GM18909 (cell line): ENCODE measurements around the gene ADIRF.
"Not testable (repeated sequence)": the region's sequence is repeated elsewhere in the genome, so short reads cannot be mapped to it uniquely, and the experiment has no call there.

ENCODE experiments used
- ATAC-seq: cut with Tn5 transposase; IDR thresholded peaks from one replicate; pipeline ENCODE4 v1.9.1; 2021; ENCODE audit warnings: mild to moderate bottlenecking; ENCODE audit not compliant: unreplicated experiment, poor library complexity

ADIRF gene

DNA sequence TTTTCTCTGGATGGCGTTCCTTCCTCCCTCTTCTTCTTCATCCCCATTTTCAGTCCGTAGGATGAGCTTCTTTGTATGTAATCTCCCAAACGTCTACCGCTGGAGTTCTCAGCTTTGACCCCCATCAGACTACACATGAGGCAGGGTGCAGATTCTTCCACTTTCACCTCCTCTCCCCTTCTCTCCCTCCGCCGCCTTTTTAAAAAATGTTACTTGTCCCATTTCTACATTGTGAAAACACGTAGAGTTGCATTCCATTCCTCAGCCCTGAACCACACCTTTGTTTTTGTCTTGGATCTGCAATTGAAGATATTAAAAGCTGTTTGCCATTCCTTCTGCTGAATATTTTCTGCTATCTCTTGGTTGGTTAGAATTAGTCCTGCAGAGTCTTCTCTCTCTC lies 6.2 kb downstream of the ADIRF start:
- ATAC-seq = no peak

DNA sequence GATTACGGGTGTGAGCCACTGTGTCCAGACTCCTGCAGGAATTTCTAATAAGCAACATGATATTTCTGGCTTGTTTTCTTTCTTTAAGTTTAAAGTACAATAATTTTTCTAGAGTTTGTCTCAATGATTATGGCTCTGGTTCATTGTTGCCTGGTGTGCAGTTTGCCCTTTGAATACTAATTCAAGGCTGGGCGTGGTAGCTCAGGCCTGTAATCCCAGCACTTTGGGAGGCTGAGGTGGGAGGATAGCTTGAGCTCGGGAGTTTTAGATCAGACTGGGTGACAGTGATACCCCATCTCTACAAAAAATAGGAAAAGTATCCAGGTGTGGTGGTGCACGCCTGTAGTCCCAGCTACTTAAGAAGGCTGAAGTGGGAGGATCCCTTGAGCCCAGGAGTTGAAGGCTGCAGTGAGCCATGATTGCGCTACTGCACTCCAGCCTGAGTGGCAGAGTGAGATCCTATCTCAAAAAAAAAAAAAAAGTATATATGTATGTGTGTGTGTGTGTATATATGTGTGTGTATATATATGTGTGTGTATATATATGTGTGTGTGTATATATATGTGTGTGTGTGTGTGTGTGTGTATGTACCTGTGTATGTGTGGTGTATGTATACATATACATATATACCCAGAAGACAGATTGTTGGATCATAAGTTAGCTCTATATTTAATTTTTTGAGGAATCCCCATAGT lies 8.2 kb downstream of the ADIRF start:
- no peak for ATAC-seq

DNA sequence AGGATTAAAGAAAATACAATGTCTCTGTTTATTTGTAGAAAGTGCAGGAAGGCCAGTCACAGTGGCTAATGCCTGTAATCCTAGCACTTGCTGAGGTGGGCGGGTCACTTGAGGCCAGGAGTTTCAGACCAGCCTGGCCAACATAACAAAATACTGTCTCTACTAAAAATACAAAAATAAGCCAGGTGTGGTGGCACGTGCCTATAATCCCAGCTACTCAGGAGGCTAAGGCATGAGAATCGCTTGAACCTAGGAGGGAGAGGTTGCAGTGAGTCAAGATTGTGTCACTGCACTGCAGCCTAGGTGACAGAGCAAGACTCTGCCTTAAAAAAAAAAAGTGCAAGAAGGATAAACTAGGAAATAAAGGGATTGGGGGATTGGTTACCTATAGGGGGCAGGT lies 10.2 kb downstream of the ADIRF start:
- not testable (repeated sequence) for ATAC-seq

DNA sequence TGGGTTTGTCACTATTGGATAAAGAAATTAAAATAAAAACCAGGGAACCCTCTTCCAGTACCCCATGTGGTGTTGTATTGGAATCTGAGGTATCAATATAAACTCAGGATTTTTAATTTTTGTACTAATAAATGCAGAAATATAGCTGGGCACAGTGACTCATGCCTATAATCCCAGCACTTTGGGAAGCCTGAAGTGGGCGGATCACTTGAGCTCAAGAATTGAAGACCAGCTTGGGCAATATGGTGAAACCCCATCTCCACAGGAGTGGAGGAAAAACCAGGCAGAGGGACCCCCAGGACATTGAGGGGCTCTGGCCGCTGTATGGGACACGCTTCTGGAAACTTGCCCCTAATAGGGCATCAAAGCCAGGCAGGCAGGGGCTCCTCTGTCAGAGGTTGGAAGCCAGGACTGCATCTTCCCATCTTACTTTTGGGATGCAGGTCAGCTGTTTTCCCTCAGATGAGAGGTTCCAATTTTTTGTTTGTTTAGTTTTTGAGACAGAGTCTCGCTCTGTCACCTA lies 11.1 kb downstream of the ADIRF start:
- ATAC-seq = no peak

DNA sequence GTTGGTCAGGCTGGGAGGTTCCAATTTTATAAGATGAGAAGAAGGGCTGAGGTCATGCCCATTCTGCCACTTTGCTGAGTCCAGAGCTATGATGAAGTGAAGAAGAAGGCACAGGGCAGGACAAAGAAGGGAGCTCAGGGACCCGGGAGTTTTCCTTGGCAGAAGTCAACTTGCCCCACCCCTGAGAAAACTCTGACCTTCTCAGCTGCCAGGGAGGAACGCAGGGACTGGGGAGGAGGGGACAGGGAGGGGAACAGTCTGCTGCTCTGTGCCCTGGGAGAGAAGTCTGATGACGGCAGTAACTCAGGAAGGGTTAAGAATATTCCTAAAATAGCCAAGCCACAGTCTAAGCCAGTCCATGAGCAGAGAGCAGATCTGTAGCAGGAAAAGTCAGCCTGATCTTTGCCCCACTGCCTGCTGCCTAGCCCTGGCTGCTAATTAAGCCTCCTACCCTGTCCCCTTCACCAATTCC lies 11.7 kb downstream of the ADIRF start:
- ATAC-seq = no peak

DNA sequence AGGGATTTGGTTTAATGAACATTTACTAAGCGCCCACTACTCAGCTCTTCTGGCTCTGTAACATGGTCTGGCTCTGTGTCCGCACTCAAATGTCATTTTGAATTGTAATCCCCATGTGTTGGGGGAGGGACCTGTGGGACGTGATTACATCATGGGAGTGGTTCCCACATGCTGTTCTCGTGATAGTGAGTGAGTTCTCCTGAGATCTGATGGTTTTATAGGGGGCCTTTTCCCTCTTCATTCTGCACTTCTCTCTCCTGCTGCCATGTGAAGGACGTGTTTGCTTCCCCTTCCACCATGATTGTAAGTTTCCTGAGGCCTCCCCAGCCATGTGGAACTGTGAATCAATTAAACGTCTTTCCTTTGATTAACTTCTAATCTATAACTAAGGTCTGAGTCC lies 12.7 kb downstream of the ADIRF start:
- ATAC-seq = not testable (repeated sequence)

DNA sequence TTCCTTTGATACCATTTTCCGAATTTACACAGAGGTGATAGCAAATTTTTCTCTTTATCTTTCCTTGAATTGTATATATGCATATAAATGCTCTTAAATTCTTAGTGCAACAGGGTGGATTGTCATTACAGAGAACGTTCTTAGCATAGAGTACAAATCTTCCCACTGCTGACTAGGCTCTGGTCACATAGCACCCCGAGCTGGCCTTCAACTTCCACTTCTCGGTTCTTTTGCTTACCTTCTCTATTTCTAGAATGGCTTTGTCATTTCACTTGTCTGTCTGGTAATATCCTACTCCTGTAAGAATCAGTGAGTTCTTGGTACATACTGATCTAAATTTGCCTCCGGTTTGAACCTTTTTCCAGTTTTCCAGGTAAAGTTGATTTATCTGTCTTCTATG lies 13.4 kb downstream of the ADIRF start:
- ATAC-seq = no peak

DNA sequence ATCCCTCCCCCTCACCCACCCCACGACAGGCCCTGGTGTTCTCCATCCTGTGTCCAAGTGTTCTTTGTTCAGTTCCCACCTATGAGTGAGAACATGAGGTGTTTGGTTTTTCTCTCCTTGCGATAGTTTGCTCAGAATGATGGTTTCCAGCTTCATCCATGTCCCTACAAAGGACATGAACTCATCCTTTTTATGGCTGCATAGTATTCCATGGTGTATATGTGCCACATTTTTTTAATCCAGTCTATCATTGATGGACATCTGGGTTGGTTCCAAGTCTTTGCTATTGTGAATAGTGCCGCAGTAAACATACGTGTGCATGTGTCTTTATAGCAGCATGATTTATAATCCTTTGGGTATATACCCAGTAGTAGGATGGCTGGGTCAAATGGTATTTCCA lies 16.2 kb downstream of the ADIRF start:
- not testable (repeated sequence) for ATAC-seq

DNA sequence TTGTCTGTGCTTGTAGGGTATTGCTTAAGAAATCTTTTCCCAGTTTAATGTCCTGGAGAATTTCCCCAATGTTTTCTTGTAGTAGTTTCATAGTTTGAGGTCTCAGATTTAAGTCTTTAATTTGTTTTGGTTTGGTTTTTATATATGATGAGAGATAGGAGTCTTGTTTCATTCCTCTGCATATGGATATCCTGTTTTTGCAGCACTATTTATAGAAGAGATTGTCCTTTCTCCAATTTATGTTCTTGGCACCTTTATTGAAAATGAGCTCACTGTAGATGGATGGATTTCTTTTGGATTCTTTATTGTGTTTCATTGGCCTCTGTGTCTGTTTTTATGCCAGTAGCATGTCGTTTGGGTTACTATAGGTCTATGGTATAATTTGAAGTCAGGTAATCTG lies 20.2 kb downstream of the ADIRF start:
- no peak for ATAC-seq

DNA sequence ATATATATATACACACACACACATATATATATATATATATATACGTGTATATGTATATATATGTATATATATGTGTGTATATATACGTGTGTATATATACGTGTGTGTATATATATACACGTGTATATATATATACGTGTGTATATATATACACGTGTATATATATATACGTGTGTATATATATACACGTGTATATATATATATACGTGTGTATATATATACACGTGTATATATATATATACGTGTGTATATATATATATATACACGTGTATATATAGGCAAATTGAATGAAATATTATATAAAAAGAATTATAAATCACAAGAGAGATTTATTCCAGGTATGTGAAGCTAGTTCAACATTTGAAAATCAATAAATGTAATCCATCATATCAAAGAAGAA lies 23.1 kb downstream of the ADIRF start:
- ATAC-seq = not testable (repeated sequence)

DNA sequence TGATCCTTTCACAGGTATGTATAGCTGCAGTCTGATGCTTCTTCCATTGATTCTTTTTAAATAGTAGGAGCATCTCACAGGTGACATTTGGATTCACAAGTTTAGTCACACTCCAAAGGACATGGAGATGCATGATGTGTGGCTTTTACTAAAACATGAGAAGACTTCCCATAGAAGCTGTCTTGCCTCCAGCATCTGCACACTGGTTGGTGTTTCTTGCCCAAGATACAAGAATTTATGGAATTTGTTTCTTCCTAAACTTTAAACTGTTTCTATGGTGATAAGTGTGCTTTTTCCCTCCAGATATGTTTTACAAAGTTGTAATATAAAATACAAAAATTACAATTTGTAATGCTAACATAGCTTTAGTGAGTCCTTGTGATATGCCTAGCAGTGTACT lies 24.2 kb downstream of the ADIRF start:
- no peak for ATAC-seq

DNA sequence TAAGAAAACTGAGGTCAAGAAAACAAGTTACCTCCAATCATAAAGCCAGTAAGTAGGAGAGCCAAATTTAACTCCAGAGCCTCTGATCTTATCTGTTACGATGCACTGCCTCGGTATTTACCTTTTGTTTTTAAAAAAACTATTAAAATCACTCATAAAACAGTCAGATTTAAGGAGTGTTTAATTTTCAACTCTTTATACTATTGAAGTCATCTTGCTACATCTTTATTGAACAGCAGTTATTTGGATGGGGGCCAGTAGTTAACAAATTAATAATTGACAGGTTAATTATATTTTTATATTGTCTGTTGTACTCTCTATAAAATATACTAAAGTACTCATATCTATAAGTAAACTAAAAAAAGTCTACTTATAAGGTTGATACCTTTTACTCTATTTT lies 24.6 kb downstream of the ADIRF start:
- ATAC-seq = no peak

DNA sequence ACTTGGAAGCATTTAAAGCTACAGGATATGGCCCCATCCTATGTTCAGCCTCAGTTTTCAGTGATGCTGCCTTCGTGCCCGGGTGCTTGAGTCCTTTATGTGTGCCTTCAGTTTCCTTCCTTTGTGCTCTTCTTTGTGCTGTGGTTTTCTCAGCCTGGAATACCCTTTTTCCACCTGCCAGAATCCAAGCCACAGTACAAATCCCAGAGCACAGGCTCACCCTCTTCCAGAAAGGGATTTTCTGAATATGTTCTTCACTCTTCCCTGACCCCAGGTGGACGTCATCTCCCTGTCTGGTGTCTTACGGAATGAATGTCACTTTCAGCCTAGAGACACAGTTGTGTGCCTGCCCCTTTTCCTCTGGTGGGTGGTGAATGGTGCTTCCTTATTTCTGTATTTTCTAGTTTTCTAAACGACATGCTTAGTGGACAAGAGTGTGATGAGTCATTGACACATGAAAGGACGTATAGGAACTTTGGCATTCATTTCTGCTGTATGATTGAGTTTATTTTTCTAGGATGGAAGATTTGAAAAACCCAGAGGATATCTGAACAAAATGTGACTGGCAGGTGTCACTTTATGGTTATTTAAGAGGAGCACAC lies 31.6 kb downstream of the ADIRF start:
- ATAC-seq = not testable (repeated sequence)

DNA sequence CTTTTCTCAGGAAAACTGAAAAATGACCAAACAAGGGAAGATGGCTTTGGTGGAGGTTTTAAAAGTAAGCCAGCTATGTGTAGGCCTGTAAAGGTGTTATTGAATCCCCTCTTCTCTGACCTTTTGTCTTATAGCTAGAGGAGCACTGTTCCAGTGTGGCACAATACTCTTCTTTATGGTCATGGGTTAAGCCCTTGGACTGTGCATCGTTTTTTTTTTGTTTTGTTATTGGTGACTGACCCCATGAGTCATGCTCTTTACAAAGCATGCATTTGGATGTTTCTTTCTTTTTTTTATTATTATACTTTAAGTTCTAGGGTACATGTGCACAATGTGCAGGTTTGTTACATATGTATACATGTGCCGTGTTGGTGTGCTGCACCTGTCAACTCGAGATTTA lies 32.2 kb downstream of the ADIRF start:
- no peak for ATAC-seq

DNA sequence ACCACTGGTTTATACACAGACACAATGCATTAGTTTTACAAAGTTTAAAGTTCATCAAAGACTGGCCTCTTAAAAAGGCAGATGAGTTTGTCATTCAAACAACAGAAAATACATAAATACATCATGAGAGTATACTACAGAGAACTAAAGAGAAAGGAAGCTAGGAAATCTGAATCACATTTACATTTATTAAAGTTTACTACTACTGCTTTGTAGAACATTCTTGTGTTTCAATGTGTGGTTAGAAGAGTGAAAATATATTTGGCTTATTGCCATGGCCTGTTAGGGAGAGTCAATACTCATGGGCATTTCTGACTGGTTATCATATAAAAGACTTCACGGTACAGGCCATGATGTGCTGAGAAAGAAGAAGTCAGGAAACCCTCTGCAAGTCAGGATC lies 38.8 kb downstream of the ADIRF start:
- ATAC-seq = not testable (repeated sequence)

DNA sequence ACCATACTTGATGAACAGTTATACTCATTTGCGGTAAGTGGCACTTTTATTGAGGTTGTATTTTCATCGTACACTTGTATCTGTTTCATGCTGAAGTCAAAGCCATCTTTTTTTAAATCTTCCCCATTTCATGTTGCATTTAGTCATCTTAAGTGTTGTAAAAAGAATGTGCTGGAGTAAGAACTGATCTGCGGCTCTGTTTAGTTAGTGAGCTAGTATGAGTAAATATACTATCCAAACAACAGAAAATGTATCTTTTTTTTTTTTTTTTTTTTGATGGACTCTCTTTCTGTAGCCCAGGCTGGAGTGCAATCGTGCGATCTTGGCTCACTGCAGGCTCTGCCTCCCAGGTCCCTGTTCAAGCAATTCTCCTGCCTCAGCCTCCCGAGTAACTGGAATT lies 39.4 kb downstream of the ADIRF start:
- ATAC-seq = not testable (repeated sequence)

DNA sequence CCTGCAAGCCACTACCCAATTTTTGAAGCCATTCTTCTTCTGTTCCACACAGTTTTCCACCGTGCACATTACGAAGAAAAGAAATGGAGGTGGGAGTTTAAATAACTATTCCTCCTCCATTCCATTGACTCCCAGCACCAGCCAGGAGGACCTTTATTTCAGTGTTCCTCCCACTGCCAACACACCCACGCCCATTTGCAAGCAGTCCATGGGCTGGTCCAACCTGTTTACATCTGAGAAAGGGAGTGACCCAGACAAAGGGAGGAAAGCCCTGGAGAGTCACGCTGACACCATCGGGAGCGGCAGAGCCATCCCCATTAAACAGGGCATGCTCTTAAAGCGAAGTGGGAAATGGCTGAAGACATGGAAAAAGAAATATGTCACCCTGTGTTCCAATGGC lies 40.0 kb downstream of the ADIRF start:
- ATAC-seq = not testable (repeated sequence)

DNA sequence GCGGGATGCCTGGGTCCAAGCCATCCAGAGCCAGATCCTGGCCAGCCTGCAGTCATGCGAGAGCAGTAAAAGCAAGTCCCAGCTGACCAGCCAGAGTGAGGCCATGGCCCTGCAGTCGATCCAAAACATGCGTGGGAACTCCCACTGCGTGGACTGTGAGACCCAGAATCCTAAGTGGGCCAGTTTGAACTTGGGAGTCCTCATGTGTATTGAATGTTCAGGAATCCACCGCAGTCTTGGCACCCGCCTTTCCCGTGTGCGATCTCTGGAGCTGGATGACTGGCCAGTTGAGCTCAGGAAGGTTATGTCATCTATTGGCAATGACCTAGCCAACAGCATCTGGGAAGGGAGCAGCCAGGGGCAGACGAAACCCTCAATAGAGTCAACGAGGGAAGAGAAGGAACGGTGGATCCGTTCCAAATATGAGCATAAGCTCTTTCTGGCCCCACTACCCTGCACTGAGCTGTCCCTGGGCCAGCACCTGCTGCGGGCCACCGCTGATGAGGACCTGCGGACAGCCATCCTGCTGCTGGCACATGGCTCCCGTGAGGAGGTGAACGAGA lies 40.9 kb downstream of the ADIRF start:
- not testable (repeated sequence) for ATAC-seq

DNA sequence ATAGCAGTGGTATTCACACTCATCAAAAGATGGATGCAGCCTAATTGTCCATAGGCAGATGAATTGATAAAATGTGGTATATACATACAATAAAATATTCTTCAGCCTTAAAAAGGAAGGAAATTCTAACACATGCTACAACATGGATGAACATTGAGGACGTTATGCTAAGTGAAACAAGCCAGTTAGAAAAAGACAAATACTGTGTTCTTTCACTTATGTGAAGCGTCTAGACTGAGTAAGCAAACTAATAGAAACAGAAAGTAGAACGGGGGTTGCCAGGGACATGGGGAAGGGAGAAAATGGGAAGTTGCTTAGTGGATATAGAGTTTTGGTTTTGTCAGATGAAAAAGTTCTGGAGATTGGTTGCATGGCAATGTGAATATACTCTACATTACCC lies 45.2 kb downstream of the ADIRF start:
- not testable (repeated sequence) for ATAC-seq

DNA sequence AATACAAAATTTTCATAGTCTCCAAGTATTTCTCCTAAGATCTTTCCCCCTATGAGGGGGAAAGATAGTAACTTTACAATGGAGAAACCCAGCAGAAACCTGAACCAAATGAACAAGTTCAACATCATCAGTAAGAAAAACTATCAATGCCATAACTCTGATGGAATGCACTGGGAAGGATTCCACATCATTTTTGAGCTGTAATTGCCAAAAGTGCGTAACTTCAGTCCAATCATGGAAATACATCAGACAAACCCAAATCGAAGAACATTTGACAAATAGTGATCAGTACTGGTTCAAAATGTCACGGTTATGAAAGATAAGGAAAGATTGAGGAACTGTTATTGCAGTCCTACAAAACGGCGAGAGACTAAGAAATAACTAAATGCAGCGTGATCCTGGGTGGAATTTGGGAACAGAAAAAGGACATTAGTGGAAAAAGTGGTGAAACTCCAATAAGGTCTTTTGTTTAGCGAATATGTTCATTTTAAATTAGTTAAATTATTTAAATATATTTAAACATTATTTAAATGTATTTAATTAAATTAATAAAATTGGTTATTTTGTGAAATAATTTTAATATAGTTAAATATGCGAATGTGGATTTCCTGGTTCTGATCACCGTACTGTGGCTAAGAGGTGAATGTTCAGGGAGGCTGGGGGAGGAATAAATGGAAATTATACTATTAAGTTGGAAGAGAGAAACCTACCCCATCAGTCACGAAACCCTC lies 46.9 kb downstream of the ADIRF start:
- not testable (repeated sequence) for ATAC-seq

DNA sequence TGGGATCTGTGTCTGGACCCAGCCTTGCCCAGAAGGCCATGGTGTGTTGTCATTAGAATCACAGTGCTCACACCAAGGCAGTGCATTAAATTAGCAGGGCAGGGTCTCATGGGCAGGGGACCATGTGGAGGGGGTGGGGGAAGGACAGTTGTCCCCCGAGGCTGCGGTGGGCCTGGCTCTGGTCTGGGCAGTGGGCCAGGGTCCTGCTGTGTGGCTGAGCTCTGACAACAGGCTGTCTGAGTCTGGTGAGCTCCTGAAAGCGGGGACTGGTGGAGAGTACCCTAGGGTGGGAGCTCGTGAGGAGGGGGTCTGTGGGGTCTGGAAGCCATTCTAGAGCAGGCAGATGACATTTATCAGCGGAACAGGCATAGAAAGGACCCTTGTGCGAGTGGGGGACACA lies 49.8 kb downstream of the ADIRF start:
- not testable (repeated sequence) for ATAC-seq
